HG02840 (cell line): ENCODE data around the gene CHD9NB.
"Not testable (repeated sequence)": the region's sequence is repeated elsewhere in the genome, so short reads cannot be mapped to it uniquely, and the experiment has no call there.

ENCODE experiments used
- ATAC-seq: cut with Tn5 transposase; IDR thresholded peaks from one replicate; pipeline ENCODE4 v1.9.1; 2021; ENCODE audit warnings: mild to moderate bottlenecking, moderate library complexity, moderate number of reproducible peaks; ENCODE audit not compliant: unreplicated experiment, low FRiP score

CHD9NB gene

DNA sequence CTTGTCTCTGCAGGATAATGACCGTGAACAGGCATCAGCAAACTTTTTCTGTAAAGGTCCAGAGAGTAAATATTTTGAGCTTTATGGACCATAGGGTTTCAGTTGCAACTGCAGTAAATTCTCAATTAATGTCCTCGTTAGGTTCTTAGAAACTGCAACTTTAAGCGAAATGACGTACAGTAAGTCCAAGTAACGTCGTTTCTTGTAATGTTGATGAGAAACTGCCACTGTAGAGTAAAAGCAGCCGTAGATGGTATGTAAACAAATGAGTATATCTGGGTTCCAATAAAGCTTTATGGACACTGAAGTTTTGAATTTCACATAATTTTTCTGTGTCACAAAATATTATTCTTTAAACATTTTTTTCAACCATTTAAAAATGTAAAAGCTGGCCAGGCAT is 7.0 kb upstream of the CHD9NB start:
- no peak for ATAC-seq

DNA sequence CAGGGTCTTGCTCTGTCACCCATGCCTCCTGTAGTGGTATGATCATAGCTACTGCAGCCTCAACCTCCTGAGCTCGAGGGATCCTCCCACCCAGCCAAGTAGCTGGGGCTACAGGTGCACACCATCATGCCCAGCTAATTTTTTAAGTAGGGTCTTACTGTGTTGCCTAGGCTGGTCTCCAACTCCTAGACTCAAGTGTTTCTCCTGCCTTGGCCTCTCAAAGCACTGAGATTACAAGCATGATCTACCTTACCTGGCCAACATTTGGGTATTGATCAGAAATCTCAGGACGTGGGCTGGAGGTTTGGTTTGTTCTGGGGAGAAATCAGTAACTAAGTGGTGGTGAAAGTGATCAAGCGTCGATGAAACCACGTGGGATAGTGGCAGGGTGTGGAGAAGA is 6.2 kb upstream of the CHD9NB start:
- no peak for ATAC-seq

DNA sequence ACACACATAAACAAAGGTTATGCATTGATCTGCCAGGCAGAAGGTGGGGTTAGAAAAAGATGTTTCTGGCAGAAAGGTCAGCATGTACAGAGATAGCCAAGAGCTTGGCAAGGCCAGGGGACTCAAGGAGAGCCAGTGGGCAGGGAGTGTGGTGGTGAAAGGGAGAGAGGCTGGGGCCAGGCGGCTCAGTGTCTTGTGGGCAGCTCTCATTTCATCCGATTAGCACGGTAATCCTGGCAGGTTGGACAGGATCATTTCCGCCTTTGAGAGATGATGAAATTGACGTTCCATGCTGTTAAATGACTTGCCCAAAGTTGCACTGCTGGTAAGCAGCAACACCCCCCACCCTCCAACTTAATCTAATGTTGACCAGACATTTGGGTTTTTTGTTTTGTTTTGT is 5.7 kb upstream of the CHD9NB start:
- ATAC-seq = no peak

GRCh38 chr16:53057658-53058057 is 5.0 kb upstream of the CHD9NB start:
- no peak for ATAC-seq

DNA sequence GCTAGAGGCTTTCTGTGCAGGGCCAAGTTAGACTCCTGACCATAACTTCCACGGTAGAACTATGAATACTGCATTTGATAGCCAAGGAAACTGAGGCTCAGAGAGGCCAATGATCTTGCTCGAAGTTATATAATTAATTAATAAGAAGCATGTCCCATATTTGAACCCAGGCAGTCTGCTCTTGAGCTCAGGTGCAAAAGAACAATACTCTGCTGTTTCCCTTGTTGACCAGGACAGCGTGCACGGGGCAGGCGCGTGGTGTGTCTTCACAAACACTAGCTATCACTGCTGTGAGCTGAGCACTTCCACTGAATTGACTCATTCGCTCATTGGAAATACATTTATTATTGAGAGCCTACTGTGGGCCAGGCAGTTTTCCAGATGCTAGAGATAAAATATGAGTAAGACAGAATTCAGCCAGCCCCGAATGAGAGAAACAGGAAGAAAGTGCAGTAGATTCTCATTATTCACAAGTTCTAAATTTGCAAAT is 3.7 kb upstream of the CHD9NB start:
- no peak for ATAC-seq

DNA sequence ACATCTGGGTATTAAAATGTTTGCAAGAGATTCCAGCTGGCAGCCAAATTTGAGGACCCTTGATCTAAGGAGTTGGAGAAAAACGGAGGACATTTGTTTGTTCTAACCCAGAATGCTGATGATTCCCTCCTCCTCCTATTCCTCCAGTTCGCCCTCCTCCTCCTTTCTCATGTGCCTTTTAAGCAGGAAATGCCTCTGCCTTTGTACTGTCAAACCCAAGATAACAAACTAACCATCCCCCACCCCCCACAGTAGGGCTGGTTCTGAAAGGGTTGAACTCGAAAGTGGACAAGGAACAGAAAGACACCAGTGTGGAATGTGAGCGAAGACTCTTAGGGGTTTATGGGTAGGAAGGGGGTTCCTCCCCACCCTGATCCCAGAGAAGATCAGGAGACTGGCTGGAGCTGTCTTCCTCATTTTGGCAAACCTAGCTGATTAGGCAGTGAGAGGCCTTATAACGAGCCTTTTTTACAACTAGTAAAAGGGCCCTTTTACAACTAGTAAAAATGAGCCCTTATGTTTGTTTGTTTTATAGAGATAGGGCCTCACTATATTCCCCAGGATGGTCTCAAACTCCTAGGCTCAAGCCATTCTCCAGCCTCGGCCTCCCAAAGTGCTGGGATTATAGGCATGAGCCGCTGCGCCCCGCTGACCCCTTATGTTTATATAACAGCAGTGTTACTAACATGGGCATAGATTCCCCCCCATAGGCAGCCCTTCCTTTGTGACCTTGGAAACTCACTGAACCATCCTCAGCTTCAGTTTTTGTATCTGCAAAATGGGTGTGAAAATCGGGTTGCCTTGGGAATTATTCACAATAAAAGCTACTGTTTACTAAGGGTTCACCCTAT is 3.1 kb upstream of the CHD9NB start:
- ATAC-seq = no peak

- peak; percentile 76 for ATAC-seq
Measured at GRCh38 chr16:53054670-53055485, 2.2 kb upstream of the CHD9NB start, which contains the start of gene CHD9. CHD9 (plus strand) TSS chr16:53054991; CDS start chr16:53156090, 101,099 bp downstream.

GRCh38 chr16:53053967-53054669 is 1.4 kb upstream of the CHD9NB start:
- ATAC-seq = peak; percentile 25

DNA sequence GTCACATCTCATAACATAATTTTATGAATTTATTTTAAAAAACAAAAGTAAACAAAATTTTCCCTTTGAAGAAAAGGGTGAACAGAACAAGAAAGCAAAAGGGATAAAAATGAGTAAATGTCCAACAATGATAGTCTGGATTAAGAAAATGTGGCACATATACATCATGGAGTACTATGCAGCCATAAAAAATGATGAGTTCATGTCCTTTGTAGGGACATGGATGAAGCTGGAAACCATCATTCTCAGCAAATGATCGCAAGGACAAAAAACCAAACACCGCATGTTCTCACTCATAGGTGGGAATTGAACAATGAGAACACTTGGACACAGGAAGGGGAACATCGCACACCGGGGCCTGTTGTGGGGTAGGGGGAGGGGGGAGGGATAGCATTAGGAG is 1.4 kb downstream of the CHD9NB start:
- not testable (repeated sequence) for ATAC-seq

DNA sequence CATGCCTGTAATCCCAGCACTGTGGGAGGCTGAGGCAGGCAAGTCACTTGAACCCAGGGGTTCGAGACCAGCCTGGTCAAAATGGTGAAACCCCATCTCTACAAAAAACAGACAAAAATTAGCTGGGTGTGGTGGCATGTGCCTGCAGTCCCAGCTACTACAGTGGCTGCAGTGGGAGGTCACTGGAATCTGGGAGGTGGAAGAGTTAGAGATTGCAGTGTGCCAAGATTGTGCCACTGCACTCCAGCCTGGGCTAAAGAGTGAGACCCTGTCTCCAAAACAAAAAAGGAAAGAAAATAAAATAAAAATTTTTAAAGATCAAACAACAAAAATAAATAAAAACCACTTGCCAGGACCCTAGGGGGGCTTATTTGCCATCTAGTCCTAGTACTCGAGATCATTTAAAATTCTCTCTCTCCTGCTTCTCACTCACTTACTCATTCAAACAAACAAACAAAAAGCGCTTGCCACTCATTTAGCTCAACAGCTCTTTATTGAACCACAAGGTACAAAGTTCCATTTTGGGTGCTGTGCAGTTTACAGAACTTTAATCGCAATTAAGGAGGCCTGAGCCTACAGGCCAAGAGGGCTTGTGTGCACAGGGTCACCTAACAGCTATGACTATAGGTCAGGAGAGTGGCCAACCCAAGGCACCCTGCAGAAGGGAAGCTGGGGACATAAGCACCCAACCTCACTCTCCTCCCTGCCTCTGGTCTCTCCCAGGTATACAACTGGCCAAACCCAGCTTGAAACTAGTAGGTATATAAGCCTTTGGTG is 4.4 kb downstream of the CHD9NB start:
- ATAC-seq = no peak

DNA sequence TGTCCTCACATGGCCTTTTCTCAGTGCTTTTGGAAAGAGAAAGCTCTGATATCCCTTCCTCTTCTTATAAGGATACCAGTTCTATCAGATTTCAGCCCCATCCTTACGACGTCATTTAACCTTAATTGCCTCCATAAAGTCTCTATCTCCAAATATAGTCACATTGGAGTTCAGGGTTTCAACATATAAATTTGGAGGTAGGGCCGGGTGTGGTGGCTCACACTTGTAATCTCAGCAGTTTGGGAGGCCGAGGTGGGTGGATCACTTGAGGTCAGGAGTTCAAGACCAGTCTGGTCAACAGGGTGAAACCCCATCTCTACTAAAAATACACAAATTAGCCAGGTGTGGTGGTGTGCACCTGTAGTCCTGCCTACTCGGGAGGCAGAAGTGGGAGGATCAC is 5.2 kb downstream of the CHD9NB start:
- ATAC-seq = not testable (repeated sequence)

GRCh38 chr16:53045341-53046220 is 7.1 kb downstream of the CHD9NB start:
- no peak for ATAC-seq

- ATAC-seq = no peak
Measured at GRCh38 chr16:53043986-53044601, 8.6 kb downstream of the CHD9NB start.

DNA sequence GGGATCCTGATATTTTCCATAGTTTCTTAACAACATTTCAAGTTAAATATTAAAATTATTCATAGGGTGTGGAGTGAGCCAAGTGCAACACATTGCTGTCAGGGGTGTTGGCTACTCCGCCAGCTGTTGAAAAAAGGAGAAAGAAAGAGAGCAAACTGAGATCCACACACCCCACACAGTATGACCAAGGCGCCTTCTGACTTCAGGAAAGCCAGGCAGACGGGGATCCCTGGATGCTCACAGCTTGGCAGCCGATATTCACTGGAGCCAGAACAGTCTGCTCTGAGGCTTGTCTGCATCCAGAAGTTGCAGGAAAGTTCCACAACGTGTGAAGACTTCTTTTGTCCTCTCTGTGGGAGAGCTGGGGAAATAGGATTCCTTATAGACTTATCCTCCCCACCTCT is 9.3 kb downstream of the CHD9NB start:
- no peak for ATAC-seq

- no peak for ATAC-seq
Measured at GRCh38 chr16:53042235-53042701, 10.4 kb downstream of the CHD9NB start.

DNA sequence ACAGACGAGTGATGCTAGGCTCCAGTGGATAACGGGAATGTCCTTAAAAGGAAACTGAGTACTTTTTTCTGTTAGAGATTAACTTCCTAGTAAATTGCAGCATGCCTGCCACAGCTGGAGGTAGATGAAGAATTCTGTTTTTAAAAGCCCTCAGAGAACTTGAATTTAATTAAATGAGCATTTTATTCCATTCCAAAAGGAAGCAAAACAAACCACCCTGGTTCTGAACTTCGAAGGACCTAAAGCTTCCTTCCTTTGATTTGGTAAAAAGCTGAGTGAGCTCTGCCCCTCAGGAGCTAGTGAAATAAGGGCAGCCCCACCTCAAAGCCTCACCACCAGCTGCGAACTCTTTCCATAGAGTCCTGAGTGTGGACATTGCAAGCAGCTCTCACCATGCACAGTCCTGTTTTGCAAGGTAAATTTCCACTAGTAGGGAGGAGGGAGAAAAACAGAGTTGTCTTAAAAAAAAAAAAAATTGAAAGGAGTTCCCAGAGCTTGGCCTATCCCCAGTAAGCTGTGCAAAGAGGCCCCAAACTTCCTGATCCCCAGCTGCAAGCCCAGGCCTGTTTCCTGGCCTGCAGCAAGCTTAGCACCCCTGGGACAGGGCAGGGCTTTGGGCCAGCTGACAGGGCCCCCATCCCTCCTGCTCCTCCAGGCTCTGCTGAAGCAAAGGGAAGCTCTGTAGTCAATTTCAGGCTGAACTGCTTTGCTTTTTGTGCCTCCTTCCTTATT is 11.2 kb downstream of the CHD9NB start:
- no peak for ATAC-seq

DNA sequence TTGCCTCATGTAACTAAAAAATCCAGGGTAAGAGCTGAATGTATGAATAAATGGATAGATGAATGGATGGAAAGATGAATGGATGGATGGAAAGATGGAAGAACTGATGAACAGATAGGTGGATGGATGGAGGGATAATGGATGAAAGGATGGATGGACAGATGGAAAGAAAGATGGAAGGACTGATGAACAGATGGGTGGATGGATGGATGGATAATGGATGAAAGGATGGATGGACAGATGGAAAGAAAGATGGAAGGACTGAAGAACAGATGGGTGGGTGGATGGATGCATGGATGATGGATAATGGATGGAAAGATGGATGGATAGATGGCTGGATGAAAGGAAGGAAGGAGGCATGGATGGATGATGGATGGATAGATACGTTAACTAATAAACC is 11.9 kb downstream of the CHD9NB start:
- no peak for ATAC-seq

DNA sequence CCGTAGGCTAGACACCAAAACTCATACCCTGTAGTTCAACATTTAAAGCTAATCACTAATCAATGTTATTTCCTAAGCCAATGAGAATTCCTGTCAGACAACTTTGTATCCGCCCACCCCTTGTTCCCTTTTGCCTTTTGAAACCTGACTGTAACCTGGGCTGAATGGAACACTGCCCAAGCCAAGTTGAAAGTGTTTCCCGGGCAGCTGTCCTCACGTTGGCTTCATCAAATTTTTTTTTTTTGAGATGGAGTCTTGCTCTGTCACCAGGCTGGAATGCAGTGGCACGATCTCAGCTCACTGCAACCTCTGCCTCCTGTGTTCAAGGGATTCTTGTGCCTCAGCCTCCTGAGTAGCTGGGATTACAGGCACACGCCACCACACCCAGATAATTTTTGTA is 16.0 kb downstream of the CHD9NB start:
- ATAC-seq = not testable (repeated sequence)
